Measurements from ENCODE around the gene ARHGAP19. TPM values are rescaled to one million over a fixed set of nuclear protein-coding genes. Genes with fewer than 3 reads are reported as not detected.

Gene ARHGAP19
- polyA plus RNA-seq, 4 donors, result 2.2 to 15.2 (median 3.7) TPM

GRCh38 chr10:97175586-97175985, 116.9 kb downstream of the ARHGAP19 start:
- no peaks in the 10 kb centered on the region for H3K4me1 ChIP-seq (ENCODE audit: control insufficient read depth in 3 of 3, insufficient read depth in 2 of 3, low read depth in 1 of 3, low read length in 2 of 3)
- H3K27ac ChIP-seq (ENCODE audit: low read depth in 1 of 3, low read length in 2 of 3), result no peak overlapping the region
- H3K4me3 ChIP-seq (ENCODE audit: low read depth in 1 of 3, low read length in 3 of 3), result no peak overlapping the region
- FAIRE-seq (no peak), DNase-seq (no peak)
- no peaks in the 10 kb centered on the region for H3K36me3 ChIP-seq (ENCODE audit: control insufficient read depth in 3 of 3, insufficient read depth in 2 of 3, low read depth in 1 of 3, low read length in 3 of 3)
- H3K9me3 ChIP-seq (ENCODE audit: control insufficient read depth in 2 of 2, insufficient read depth in 1 of 2, low read depth in 1 of 2, low read length in 1 of 2), result no peaks in the 10 kb centered on the region
- WGBS, 3 donors, result 91% methylated on average over 4 of the region's 4 CpGs
- H3K27me3 ChIP-seq (ENCODE audit: control insufficient read depth in 3 of 3, insufficient read depth in 3 of 3, low read length in 3 of 3), result peaks cover 0 to 22% (median 12%) of the 10 kb centered on the region in 3 donors

DNA sequence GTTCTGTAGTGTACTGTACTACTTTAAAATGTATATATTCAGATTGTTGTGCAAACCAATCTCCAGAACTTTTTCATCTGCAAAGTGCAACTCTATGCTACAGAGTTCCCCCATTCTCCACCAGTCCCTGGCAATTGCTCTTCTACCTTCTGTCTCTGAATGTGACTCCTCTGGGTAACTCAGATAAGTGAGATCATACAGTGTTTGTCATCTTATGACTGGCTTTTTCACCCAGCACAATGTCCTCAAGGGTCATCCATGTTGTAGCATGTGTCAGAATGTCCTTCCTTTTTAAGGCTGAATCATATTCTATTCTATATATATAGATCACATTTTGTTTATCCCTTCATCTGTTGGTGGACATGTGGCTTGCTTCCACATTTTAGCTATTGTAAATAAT, 117.5 kb downstream of the ARHGAP19 start:
- no peak for DNase-seq
- Histone ChIP-seq H3K36me3 (ENCODE audit: control insufficient read depth in 3 of 3, insufficient read depth in 2 of 3, low read depth in 1 of 3, low read length in 3 of 3) (no peaks in the 10 kb centered on the region), H3K4me1 (ENCODE audit: control insufficient read depth in 3 of 3, insufficient read depth in 2 of 3, low read depth in 1 of 3, low read length in 2 of 3) (no peaks in the 10 kb centered on the region), H3K4me3 (ENCODE audit: low read depth in 1 of 3, low read length in 3 of 3) (no peak overlapping the region), H3K27ac (ENCODE audit: low read depth in 1 of 3, low read length in 2 of 3) (no peak overlapping the region), H3K9me3 (ENCODE audit: control insufficient read depth in 2 of 2, insufficient read depth in 1 of 2, low read depth in 1 of 2, low read length in 1 of 2) (no peaks in the 10 kb centered on the region), H3K27me3 (ENCODE audit: control insufficient read depth in 3 of 3, insufficient read depth in 3 of 3, low read length in 3 of 3) (peaks cover 0 to 16% (median 11%) of the 10 kb centered on the region in 3 donors)
- FAIRE-seq, result no peak

- H3K4me3 ChIP-seq (ENCODE audit: low read depth in 1 of 3, low read length in 3 of 3), result no peak overlapping the region
- WGBS, 3 donors, result 82 to 97% (median 95%) methylated on average over 5 of the region's 5 CpGs
- H3K27me3 ChIP-seq (ENCODE audit: control insufficient read depth in 3 of 3, insufficient read depth in 3 of 3, low read length in 3 of 3), result peaks cover 0 to 10% (median 5%) of the 10 kb centered on the region in 3 donors
- H3K4me1 ChIP-seq (ENCODE audit: control insufficient read depth in 3 of 3, insufficient read depth in 2 of 3, low read depth in 1 of 3, low read length in 2 of 3), result no peaks in the 10 kb centered on the region
- H3K36me3 ChIP-seq (ENCODE audit: control insufficient read depth in 3 of 3, insufficient read depth in 2 of 3, low read depth in 1 of 3, low read length in 3 of 3), result no peaks in the 10 kb centered on the region
- DNase-seq (no peak), FAIRE-seq (no peak)
- no peak overlapping the region for H3K27ac ChIP-seq (ENCODE audit: low read depth in 1 of 3, low read length in 2 of 3)
- no peaks in the 10 kb centered on the region for H3K9me3 ChIP-seq (ENCODE audit: control insufficient read depth in 2 of 2, insufficient read depth in 1 of 2, low read depth in 1 of 2, low read length in 1 of 2)
These were observed 118.1 kb downstream of the ARHGAP19 start for GRCh38 chr10:97174276-97174775.

DNA sequence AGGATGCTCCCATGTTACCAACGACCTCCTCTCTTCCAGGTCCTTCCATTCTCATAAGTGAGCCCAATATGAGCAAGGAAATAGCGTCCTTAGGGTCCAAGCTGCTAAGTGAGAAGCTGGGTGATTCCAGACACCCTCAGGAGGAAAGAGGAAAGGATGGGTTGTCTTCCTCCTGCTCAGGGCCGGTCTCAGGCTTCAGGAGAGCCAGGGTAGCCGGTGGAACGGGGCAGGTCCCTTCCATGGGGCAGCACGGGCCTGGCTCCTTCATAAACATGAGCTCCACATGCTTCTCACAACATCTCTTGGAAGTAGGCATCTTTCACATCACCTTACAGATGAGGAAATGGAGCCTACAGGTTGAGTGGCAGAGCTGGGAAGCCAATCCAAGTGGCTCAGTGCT, 119.4 kb downstream of the ARHGAP19 start:
- no peak for FAIRE-seq
- no peaks in the 10 kb centered on the region for H3K4me1 ChIP-seq (ENCODE audit: control insufficient read depth in 3 of 3, insufficient read depth in 2 of 3, low read depth in 1 of 3, low read length in 2 of 3)
- no peak for DNase-seq
- H3K4me3 ChIP-seq (ENCODE audit: low read depth in 1 of 3, low read length in 3 of 3), result no peak overlapping the region
- no peak overlapping the region for H3K27ac ChIP-seq (ENCODE audit: low read depth in 1 of 3, low read length in 2 of 3)
- H3K36me3 ChIP-seq (ENCODE audit: control insufficient read depth in 3 of 3, insufficient read depth in 2 of 3, low read depth in 1 of 3, low read length in 3 of 3), result no peaks in the 10 kb centered on the region
- H3K9me3 ChIP-seq (ENCODE audit: control insufficient read depth in 2 of 2, insufficient read depth in 1 of 2, low read depth in 1 of 2, low read length in 1 of 2), result no peaks in the 10 kb centered on the region
- H3K27me3 ChIP-seq (ENCODE audit: control insufficient read depth in 3 of 3, insufficient read depth in 3 of 3, low read length in 3 of 3), result peaks cover 0 to 4% (median 0%) of the 10 kb centered on the region in 3 donors
- WGBS, 3 donors, result 75 to 90% (median 83%) methylated on average over 6 of the region's 6 CpGs

Other genes starting within 250 kb of the ARHGAP19 start
- under 1 TPM in 3 of 4 donors, not detected in 1; under 0.01 to 0.40 (median 0.12) TPM for gene SLIT1, start 106.7 kb downstream of the ARHGAP19 start, polyA plus RNA-seq
- 1 to 10 TPM; 3.8 to 6.1 (median 5.4) TPM for gene FRAT1, start 26.6 kb upstream of the ARHGAP19 start, polyA plus RNA-seq
- gene FRAT2, start 42.1 kb upstream of the ARHGAP19 start, polyA plus RNA-seq, result 10 to 100 TPM; 23.2 to 38.2 (median 29.1) TPM
- gene RRP12, start 108.7 kb upstream of the ARHGAP19 start, polyA plus RNA-seq, result 10 to 100 TPM in 2 of 4 donors, 1 to 10 TPM in 2; 6.0 to 24.5 (median 12.5) TPM
- gene PGAM1, start 133.6 kb upstream of the ARHGAP19 start, polyA plus RNA-seq, result 100 to 1,000 TPM; 129 to 300 (median 235) TPM
- 10 to 100 TPM; 33.8 to 47.1 (median 37.9) TPM for gene EXOSC1, start 153.4 kb upstream of the ARHGAP19 start, polyA plus RNA-seq
- gene ZDHHC16, start 153.5 kb upstream of the ARHGAP19 start, polyA plus RNA-seq, result 10 to 100 TPM; 17.0 to 36.0 (median 28.9) TPM
- 10 to 100 TPM; 44.7 to 55.3 (median 50.5) TPM for gene MMS19, start 205.8 kb upstream of the ARHGAP19 start, polyA plus RNA-seq
- gene UBTD1, start 206.3 kb upstream of the ARHGAP19 start, polyA plus RNA-seq, result 1 to 10 TPM; 1.1 to 7.6 (median 4.8) TPM